ENCODE results near the gene ARL14EPL.

ARL14EPL gene

GRCh38 chr5:116062352-116062751, 30.1 kb downstream of the ARL14EPL start:
- no peak for DNase-seq (ENCODE audit: low spot score)
- CTCF ChIA-PET: no interaction called here
- no peak for TF ChIP-seq CTCF (conservative IDR thresholded peaks at IDR 0.05; ENCODE audit: low read depth)
- POLR2A ChIA-PET (ENCODE audit: low non-redundant PET): no interaction called here
- H3K27ac ChIP-seq: no peak overlapping the region

GRCh38 chr5:116063950-116064349, 31.7 kb downstream of the ARL14EPL start:
- ChIA-PET CTCF (no interaction called here), POLR2A (ENCODE audit: low non-redundant PET) (no interaction called here)
- no peak overlapping the region for H3K27ac ChIP-seq
- TF ChIP-seq CTCF (conservative IDR thresholded peaks at IDR 0.05; ENCODE audit: low read depth): no peak
- DNase-seq (ENCODE audit: low spot score): no peak

GRCh38 chr5:116068028-116068632, 35.9 kb downstream of the ARL14EPL start:
- POLR2A ChIA-PET (ENCODE audit: low non-redundant PET): no interaction called here
- no peak overlapping the region for H3K27ac ChIP-seq
- peak; percentile 38 for DNase-seq (ENCODE audit: low spot score)
- CTCF ChIA-PET: interaction anchor here (0.5 to 3.4 kb wide), 26 partner anchors 8 to 1064 kb away, joined by 3 to 18 read pairs (median 4); no protein-coding TSS in a partner anchor
- peak; percentile 92 for TF ChIP-seq CTCF (conservative IDR thresholded peaks at IDR 0.05; ENCODE audit: low read depth)

GRCh38 chr5:116071211-116071610, 38.9 kb downstream of the ARL14EPL start:
- DNase-seq (ENCODE audit: low spot score): no peak
- POLR2A ChIA-PET (ENCODE audit: low non-redundant PET): no interaction called here

GRCh38 chr5:116075191-116075831, 43.0 kb downstream of the ARL14EPL start:
- DNase-seq (ENCODE audit: low spot score): no peak
- ChIA-PET POLR2A (ENCODE audit: low non-redundant PET) (no interaction called here), CTCF (interaction anchor here (1.1 to 1.5 kb wide), 2 partner anchors 7 to 42 kb away, joined by 4 to 7 read pairs; no protein-coding TSS in a partner anchor)
- no peak for TF ChIP-seq CTCF (conservative IDR thresholded peaks at IDR 0.05; ENCODE audit: low read depth)
- no peak overlapping the region for H3K27ac ChIP-seq

More at GRCh38 chr5:116071211-116071610, 38.9 kb downstream of the ARL14EPL start:
- CTCF ChIA-PET: no interaction called here
- TF ChIP-seq CTCF (conservative IDR thresholded peaks at IDR 0.05; ENCODE audit: low read depth): no peak
- H3K27ac ChIP-seq: no peak overlapping the region

GRCh38 chr5:116076496-116076895, 44.2 kb downstream of the ARL14EPL start:
- DNase-seq (ENCODE audit: low spot score): no peak
- no peak for TF ChIP-seq CTCF (conservative IDR thresholded peaks at IDR 0.05; ENCODE audit: low read depth)
- H3K27ac ChIP-seq: no peak overlapping the region
- POLR2A ChIA-PET (ENCODE audit: low non-redundant PET): no interaction called here
- CTCF ChIA-PET: interaction anchor here (1.1 to 1.5 kb wide), 2 partner anchors 8 to 44 kb away, joined by 4 to 7 read pairs; no protein-coding TSS in a partner anchor

All from RWPE1 (cell line).